HL-60 (cell line): ENCODE data around the gene TTC16.

Experiments used
- POLR2AphosphoS5 ChIP-seq: IDR thresholded peaks from 2 replicates; pipeline ENCODE4 v1.6.1; 2012; ENCODE audit warnings: low read depth
- TF ChIP-seq, protein P1 (sequence below): IDR thresholded peaks from one replicate; pipeline ENCODE4 v1.5.1; 2011; ENCODE audit warnings: low read length, control low read depth, inconsistent platforms; ENCODE audit not compliant: insufficient read depth

GRCh38 chr9:127742435-127743088, 26.7 kb downstream of the TTC16 start:
- TF ChIP-seq, protein P1, sequence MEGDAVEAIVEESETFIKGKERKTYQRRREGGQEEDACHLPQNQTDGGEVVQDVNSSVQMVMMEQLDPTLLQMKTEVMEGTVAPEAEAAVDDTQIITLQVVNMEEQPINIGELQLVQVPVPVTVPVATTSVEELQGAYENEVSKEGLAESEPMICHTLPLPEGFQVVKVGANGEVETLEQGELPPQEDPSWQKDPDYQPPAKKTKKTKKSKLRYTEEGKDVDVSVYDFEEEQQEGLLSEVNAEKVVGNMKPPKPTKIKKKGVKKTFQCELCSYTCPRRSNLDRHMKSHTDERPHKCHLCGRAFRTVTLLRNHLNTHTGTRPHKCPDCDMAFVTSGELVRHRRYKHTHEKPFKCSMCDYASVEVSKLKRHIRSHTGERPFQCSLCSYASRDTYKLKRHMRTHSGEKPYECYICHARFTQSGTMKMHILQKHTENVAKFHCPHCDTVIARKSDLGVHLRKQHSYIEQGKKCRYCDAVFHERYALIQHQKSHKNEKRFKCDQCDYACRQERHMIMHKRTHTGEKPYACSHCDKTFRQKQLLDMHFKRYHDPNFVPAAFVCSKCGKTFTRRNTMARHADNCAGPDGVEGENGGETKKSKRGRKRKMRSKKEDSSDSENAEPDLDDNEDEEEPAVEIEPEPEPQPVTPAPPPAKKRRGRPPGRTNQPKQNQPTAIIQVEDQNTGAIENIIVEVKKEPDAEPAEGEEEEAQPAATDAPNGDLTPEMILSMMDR: no peak
- no peak for TF ChIP-seq POLR2AphosphoS5
